ENCODE measurements around the gene CCDC13. TPM values are rescaled to one million over a fixed set of nuclear protein-coding genes. Genes with fewer than 3 reads are reported as not detected.

CCDC13 gene
- total RNA-seq, 4 donors from 2014 or later: 0.06 TPM; not detected in 3

GRCh38 chr3:42801048-42801620, 28.1 kb upstream of the CCDC13 start:
- WGBS, 2 donors: 79 to 84% methylated on average over 3 of the region's 3 CpGs
- H3K4me3 ChIP-seq (ENCODE audit: low read depth, poor library complexity, severe bottlenecking): no peak overlapping the region
- intact Hi-C loops (cut with DNase I; ENCODE audit: low total_unique reads): no loop called here
- no peak for DNase-seq (ENCODE audit: low spot score in 2 of 2)
- TF ChIP-seq CTCF (IDR thresholded peaks at IDR 0.05): no peak
- TF ChIP-seq POLR2A (IDR thresholded peaks at IDR 0.05): no peak

- WGBS, 2 donors: 86 to 93% methylated on average over 2 of the region's 2 CpGs
- intact Hi-C loops (cut with DNase I; ENCODE audit: low total_unique reads): no loop called here
- H3K4me3 ChIP-seq (ENCODE audit: low read depth, poor library complexity, severe bottlenecking): no peak overlapping the region
- no peak for DNase-seq (ENCODE audit: low spot score in 2 of 2)
- TF ChIP-seq POLR2A (IDR thresholded peaks at IDR 0.05) (no peak), CTCF (IDR thresholded peaks at IDR 0.05) (no peak)
Observed at GRCh38 chr3:42800251-42800650, 27.2 kb upstream of the CCDC13 start.

- 81 to 82% methylated on average over 7 of the region's 7 CpGs for WGBS, 2 donors
- intact Hi-C loops (cut with DNase I; ENCODE audit: low total_unique reads): no loop called here
- H3K4me3 ChIP-seq (ENCODE audit: low read depth, poor library complexity, severe bottlenecking): no peak overlapping the region
- TF ChIP-seq POLR2A (IDR thresholded peaks at IDR 0.05) (no peak), CTCF (IDR thresholded peaks at IDR 0.05) (no peak)
- no peak for DNase-seq (ENCODE audit: low spot score in 2 of 2)
Observed at GRCh38 chr3:42799376-42799775, 26.3 kb upstream of the CCDC13 start.

DNA sequence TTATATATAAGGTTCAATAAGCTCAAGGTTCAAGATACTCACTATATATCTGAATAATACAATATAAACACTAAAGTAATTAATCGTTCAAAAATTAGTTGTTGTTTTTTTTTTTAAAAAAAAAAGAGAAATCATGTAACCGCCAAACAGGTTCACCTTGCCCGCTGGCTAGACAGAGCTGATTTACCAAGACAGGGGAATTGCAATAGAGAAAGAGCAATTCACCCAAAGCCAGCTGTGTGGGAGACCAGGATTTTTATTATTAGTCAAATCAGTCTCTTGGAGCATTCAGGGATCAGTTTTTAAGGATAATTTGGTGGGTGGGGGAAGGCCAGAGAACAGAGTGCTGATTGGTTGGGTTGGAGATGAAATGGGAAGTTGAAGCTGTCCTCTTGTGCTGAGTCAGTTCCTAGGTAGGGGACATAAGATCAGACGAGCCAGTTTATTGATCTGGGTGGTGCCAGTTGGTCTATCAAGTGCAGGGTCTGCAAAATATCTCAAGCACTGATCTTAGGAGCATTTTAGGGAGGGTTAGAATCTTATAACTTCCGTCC, 23.4 kb upstream of the CCDC13 start:
- TF ChIP-seq CTCF (IDR thresholded peaks at IDR 0.05) (no peak), POLR2A (IDR thresholded peaks at IDR 0.05) (no peak)
- H3K4me3 ChIP-seq (ENCODE audit: low read depth, poor library complexity, severe bottlenecking): no peak overlapping the region
- DNase-seq (ENCODE audit: low spot score in 2 of 2): no peak
- intact Hi-C loops (cut with DNase I; ENCODE audit: low total_unique reads): no loop called here
- 90 to 93% methylated on average over 4 of the region's 5 CpGs for WGBS, 2 donors

- intact Hi-C loops (cut with DNase I; ENCODE audit: low total_unique reads): no loop called here
- no peak for DNase-seq (ENCODE audit: low spot score in 2 of 2)
- TF ChIP-seq POLR2A (IDR thresholded peaks at IDR 0.05) (no peak), CTCF (IDR thresholded peaks at IDR 0.05) (no peak)
- no peak overlapping the region for H3K4me3 ChIP-seq (ENCODE audit: low read depth, poor library complexity, severe bottlenecking)
- 87% methylated on average over 2 of the region's 2 CpGs for WGBS, 2 donors
Observed at GRCh38 chr3:42795621-42796181, 22.6 kb upstream of the CCDC13 start.

Data from lower leg skin (tissue), 4 donors.